Right atrium auricular region (tissue), 2 donors: ENCODE results near the gene NPR2. TPM values are rescaled to one million over a fixed set of nuclear protein-coding genes. Genes with fewer than 3 reads are reported as not detected.
A peak's percentile ranks its signal among the peaks of the same experiment; 100 is the strongest.

Experiments used
- DNase-seq: peaks from one replicate; pipeline ENCODE4 v3.0.0-alpha.2; 2019; ENCODE audit warnings: low spot score
- H3K27ac ChIP-seq, 2 donors: fragments of 200-600 bp; sonication (generic); 1 replicate in 1 of 2; 2 replicates in 1 of 2; pipeline ENCODE4 v1.5.1; 2016 to 2019
- H3K27me3 ChIP-seq, 2 donors: fragments of 200-600 bp; sonication (generic); one replicate each; pipeline versions ENCODE4 v1.5.1 to v1.6.0; 2017 to 2019
- H3K36me3 ChIP-seq: fragments of 200-600 bp; sonication (generic); one replicate; pipeline ENCODE4 v1.5.1; 2016
- H3K4me1 ChIP-seq, 2 donors: fragments of 200-600 bp; sonication (generic); one replicate each; pipeline versions ENCODE4 v1.5.1 to v1.6.0; 2017 to 2019
- H3K4me3 ChIP-seq, 2 donors: fragments of 200-600 bp; sonication (generic); 1 replicate in 1 of 2; 2 replicates in 1 of 2; pipeline ENCODE4 v1.5.1; 2017 to 2019; ENCODE audit warnings: mild to moderate bottlenecking in 1 of 2, moderate library complexity in 1 of 2
- H3K9me3 ChIP-seq, 2 donors: fragments of 200-600 bp; sonication (generic); one replicate each; pipeline ENCODE4 v1.5.1; 2019
- CTCF ChIP-seq, 2 donors: fragments of 200-600 bp; sonication (generic); IDR thresholded peaks; one replicate each; pipeline ENCODE4 v1.5.1; 2019; ENCODE audit warnings: antibody characterized with exemption in 2 of 2
- total RNA-seq, 2 donors: library from RNA; depleted of rRNA; stranded (reverse); fragments of >200 nt; gene quantifications; one replicate each; pipeline ENCODE4 v1.1.0, GENCODE V29; 2016

NPR2 gene
- total RNA-seq, 2 donors from 2014 or later, result 17.7 to 27.2 TPM

GRCh38 chr9:35793461-35793860 lies 2.1 kb downstream of the NPR2 start:
- Histone ChIP-seq H3K9me3 (no peaks in the 10 kb centered on the region), H3K36me3 (no peaks in the 10 kb centered on the region), H3K27ac (peak overlapping the region; percentile 8 to 30), H3K4me1 (peaks cover 0 to 41% of the 10 kb centered on the region in 2 donors), H3K27me3 (no peaks in the 10 kb centered on the region), H3K4me3 (peak overlapping the region in 1 of 2 donors; percentile 0)
- no peak for TF ChIP-seq CTCF (IDR thresholded peaks at IDR 0.05)
- no peak for DNase-seq

GRCh38 chr9:35795695-35796094 lies 4.3 kb downstream of the NPR2 start:
- Histone ChIP-seq H3K27ac (no peak overlapping the region), H3K4me3 (no peak overlapping the region), H3K4me1 (peaks cover 0 to 35% of the 10 kb centered on the region in 2 donors), H3K27me3 (no peaks in the 10 kb centered on the region), H3K36me3 (peaks cover 10% of the 10 kb centered on the region), H3K9me3 (no peaks in the 10 kb centered on the region)
- no peak for DNase-seq
- no peak for TF ChIP-seq CTCF (IDR thresholded peaks at IDR 0.05)

GRCh38 chr9:35797311-35798109 lies 6.1 kb downstream of the NPR2 start:
- no peak for TF ChIP-seq CTCF (IDR thresholded peaks at IDR 0.05)
- Histone ChIP-seq H3K4me1 (peaks cover 0 to 23% of the 10 kb centered on the region in 2 donors), H3K27ac (no peak overlapping the region), H3K9me3 (no peaks in the 10 kb centered on the region), H3K4me3 (no peak overlapping the region), H3K27me3 (no peaks in the 10 kb centered on the region), H3K36me3 (peaks cover 20% of the 10 kb centered on the region)
- DNase-seq, result no peak

GRCh38 chr9:35798658-35799374 lies 7.4 kb downstream of the NPR2 start:
- Histone ChIP-seq H3K4me3 (no peak overlapping the region), H3K27me3 (no peaks in the 10 kb centered on the region), H3K9me3 (no peaks in the 10 kb centered on the region), H3K36me3 (peaks cover 20% of the 10 kb centered on the region), H3K4me1 (peaks cover 0 to 9% of the 10 kb centered on the region in 2 donors), H3K27ac (no peak overlapping the region)
- no peak for TF ChIP-seq CTCF (IDR thresholded peaks at IDR 0.05)
- DNase-seq, result no peak

GRCh38 chr9:35800530-35800929 lies 9.1 kb downstream of the NPR2 start:
- H3K36me3 ChIP-seq, result peaks cover 23% of the 10 kb centered on the region

More at GRCh38 chr9:35800530-35800929, 9.1 kb downstream of the NPR2 start:
- Histone ChIP-seq H3K9me3 (no peaks in the 10 kb centered on the region), H3K4me1 (no peaks in the 10 kb centered on the region), H3K27ac (no peak overlapping the region), H3K4me3 (no peak overlapping the region), H3K27me3 (no peaks in the 10 kb centered on the region)
- DNase-seq, result no peak
- no peak for TF ChIP-seq CTCF (IDR thresholded peaks at IDR 0.05)
